ENCODE data around the gene HSF5. TPM values are rescaled to one million over a fixed set of nuclear protein-coding genes. Genes with fewer than 3 reads are reported as not detected.

HSF5 gene
- total RNA-seq, 4 donors from 2014 or later, result not detected

DNA sequence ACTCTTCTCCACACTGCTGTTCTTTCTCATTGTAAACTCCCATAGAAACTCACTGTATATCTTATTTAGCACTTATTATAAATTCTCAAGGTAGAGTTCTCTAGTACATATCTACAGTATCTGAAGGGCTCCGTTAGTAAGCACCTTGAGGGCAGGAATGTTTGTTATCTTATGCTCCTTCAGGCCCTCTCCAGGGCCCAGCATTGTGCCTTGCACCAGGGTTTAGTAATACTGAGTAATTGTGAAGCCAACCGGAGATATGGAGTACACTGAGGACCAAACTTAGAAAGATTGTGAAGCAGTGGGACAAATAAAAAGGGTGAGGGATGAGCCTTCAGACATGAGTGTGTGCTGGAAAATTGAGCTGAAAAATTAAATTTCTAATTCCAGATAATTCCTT, 97.3 kb downstream of the HSF5 start:
- TF ChIP-seq CTCF (IDR thresholded peaks at IDR 0.05 in 4 of 5, conservative IDR thresholded peaks at IDR 0.05 in 1 of 5) (no peak), POLR2A (IDR thresholded peaks at IDR 0.05) (no peak)
- Histone ChIP-seq H3K4me1 (no peaks in the 10 kb centered on the region), H3K4me3 (no peak overlapping the region), H3K27me3 (peaks cover 0 to 3% (median 0%) of the 10 kb centered on the region in 3 donors), H3K36me3 (no peaks in the 10 kb centered on the region), H3K9me3 (no peaks in the 10 kb centered on the region), H3K27ac (no peak overlapping the region)
- intact Hi-C loops (cut with DNase I; ENCODE audit: low total_unique reads), result no loop called here
- DNase-seq, result no peak
- ATAC-seq, result no peak
- in situ Hi-C loops (cut with MboI; ENCODE audit: low sequenced_read_pairs in 4 of 4), result no loop called here

GRCh38 chr17:58388302-58389190, 99.7 kb downstream of the HSF5 start:
- Histone ChIP-seq H3K4me3 (no peak overlapping the region), H3K27ac (no peak overlapping the region), H3K4me1 (no peaks in the 10 kb centered on the region), H3K27me3 (peaks cover 0 to 3% (median 0%) of the 10 kb centered on the region in 3 donors), H3K9me3 (no peaks in the 10 kb centered on the region), H3K36me3 (no peaks in the 10 kb centered on the region)
- DNase-seq (no peak), ATAC-seq (no peak)
- intact Hi-C loops (cut with DNase I; ENCODE audit: low total_unique reads) (no loop called here), in situ Hi-C loops (cut with MboI; ENCODE audit: low sequenced_read_pairs in 4 of 4) (no loop called here)
- TF ChIP-seq POLR2A (IDR thresholded peaks at IDR 0.05), result no peak
- no peak for TF ChIP-seq CTCF (IDR thresholded peaks at IDR 0.05 in 4 of 5, conservative IDR thresholded peaks at IDR 0.05 in 1 of 5)

- Histone ChIP-seq H3K27me3 (peaks cover 0 to 3% (median 0%) of the 10 kb centered on the region in 3 donors), H3K4me3 (no peak overlapping the region), H3K36me3 (no peaks in the 10 kb centered on the region), H3K9me3 (no peaks in the 10 kb centered on the region), H3K4me1 (no peaks in the 10 kb centered on the region), H3K27ac (no peak overlapping the region)
- DNase-seq, result no peak
- in situ Hi-C loops (cut with MboI; ENCODE audit: low sequenced_read_pairs in 4 of 4), result no loop called here
- intact Hi-C loops (cut with DNase I; ENCODE audit: low total_unique reads), result no loop called here
- ATAC-seq, result no peak
- TF ChIP-seq POLR2A (IDR thresholded peaks at IDR 0.05), result no peak
- TF ChIP-seq CTCF (IDR thresholded peaks at IDR 0.05 in 4 of 5, conservative IDR thresholded peaks at IDR 0.05 in 1 of 5), result no peak
These were observed 100.4 kb downstream of the HSF5 start for GRCh38 chr17:58387834-58388233.

DNA sequence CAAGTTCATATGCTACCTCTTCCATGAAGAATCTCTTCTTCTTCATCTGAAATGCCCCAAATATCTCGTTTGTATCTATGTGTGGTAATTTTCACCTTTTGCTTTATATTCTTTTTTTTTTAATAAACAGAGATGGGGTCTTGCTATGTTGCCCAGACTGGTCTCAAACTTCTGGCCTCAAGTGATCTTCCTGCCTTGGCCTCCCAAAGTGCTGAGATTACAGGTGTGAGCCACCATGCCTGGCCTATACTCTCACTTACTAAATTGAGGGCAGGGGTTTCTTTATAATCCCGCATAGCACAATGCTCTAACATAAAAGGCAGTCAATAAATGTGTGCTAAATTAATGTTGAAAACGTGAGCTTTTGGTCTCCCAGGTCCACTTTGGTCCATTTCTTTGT, 101.5 kb downstream of the HSF5 start:
- intact Hi-C loops (cut with DNase I; ENCODE audit: low total_unique reads) (no loop called here), in situ Hi-C loops (cut with MboI; ENCODE audit: low sequenced_read_pairs in 4 of 4) (no loop called here)
- no peak for TF ChIP-seq CTCF (IDR thresholded peaks at IDR 0.05 in 4 of 5, conservative IDR thresholded peaks at IDR 0.05 in 1 of 5)
- no peak overlapping the region for H3K27ac ChIP-seq
- no peaks in the 10 kb centered on the region for H3K9me3 ChIP-seq
- H3K27me3 ChIP-seq, result peaks cover 0 to 3% (median 0%) of the 10 kb centered on the region in 3 donors
- H3K36me3 ChIP-seq, result no peaks in the 10 kb centered on the region
- no peak for ATAC-seq
- no peak for DNase-seq
- no peak overlapping the region for H3K4me3 ChIP-seq
- H3K4me1 ChIP-seq, result no peaks in the 10 kb centered on the region
